Measurements from ENCODE around the gene ATP11A.

GRCh38 chr13:112706171-112706570 is 16.3 kb downstream of the ATP11A start:
- no peak for TF ChIP-seq CTCF (IDR thresholded peaks at IDR 0.05)
- no peak for TF ChIP-seq POLR2A (IDR thresholded peaks at IDR 0.05)
